IMR-90 (cell line): Measurements from ENCODE around the gene HDAC6. TPM values are rescaled to one million over a fixed set of nuclear protein-coding genes. Genes with fewer than 3 reads are reported as not detected.

Experiments used
- ATAC-seq: fragments of 200-7000 bp; cut with Tn5 transposase; 2 replicates; pipeline ENCODE4 v1.9.1; 2020; ENCODE audit warnings: low read depth, mild to moderate bottlenecking, moderate library complexity
- BruUV-seq: library from RNA; stranded (reverse); fragments of 400-500 nt; replicated peaks from 2 replicates; lab custom pipeline; 2021; lab: Mats Ljungman, UMichigan
- CTCF ChIA-PET: fragments of 300-600 bp; formaldehyde crosslinking; extraction: SDS; loops from one replicate; lab custom pipeline; 2021; ENCODE audit warnings: antibody characterized with exemption; lab: Yijun Ruan, JAX
- POLR2A ChIA-PET: fragments of 300-600 bp; sonication (Branson Sonifier 250); formaldehyde crosslinking; loops from one replicate; lab custom pipeline; 2022; ENCODE audit warnings: antibody characterized with exemption; ENCODE audit not compliant: unreplicated experiment; lab: Charles Lee
- DNase-seq: peaks from one replicate; pipeline ENCODE4 v3.0.0; 2013
- H2AFZ ChIP-seq: replicated peaks from 2 replicates; pipeline ENCODE3; 2013; ENCODE audit warnings: low read length, mild to moderate bottlenecking; ENCODE audit not compliant: poor library complexity
- H2AK5ac ChIP-seq: 2 replicates; pipeline ENCODE4 v1.6.1; 2013; ENCODE audit warnings: low read depth, low read length, inconsistent platforms
- H2AK9ac ChIP-seq: replicated peaks from 2 replicates; pipeline ENCODE3; 2013; ENCODE audit warnings: mild to moderate bottlenecking, low read depth, low read length, moderate library complexity; ENCODE audit not compliant: poor library complexity
- H2BK120ac ChIP-seq: 2 replicates; pipeline ENCODE4 v1.6.1; 2013; ENCODE audit warnings: low read depth, low read length, inconsistent platforms
- H2BK15ac ChIP-seq: 3 replicates; pipeline ENCODE4 v1.6.1; 2013; ENCODE audit warnings: low read depth, low read length, inconsistent platforms
- H2BK20ac ChIP-seq: 2 replicates; pipeline ENCODE4 v1.6.1; 2013; ENCODE audit warnings: low read depth, mild to moderate bottlenecking, inconsistent platforms, low read length, moderate library complexity
- H2BK5ac ChIP-seq: 2 replicates; pipeline ENCODE4 v1.6.1; 2013; ENCODE audit warnings: mild to moderate bottlenecking, low read depth, low read length, inconsistent platforms; ENCODE audit not compliant: poor library complexity, severe bottlenecking
- H3K14ac ChIP-seq: replicated peaks from 2 replicates; pipeline ENCODE4 v1.6.1; 2013; ENCODE audit warnings: low read depth, low read length, inconsistent platforms
- H3K18ac ChIP-seq: 2 replicates; pipeline ENCODE4 v1.6.1; 2013; ENCODE audit warnings: low read depth, low read length, control low read depth
- H3K23ac ChIP-seq: 2 replicates; pipeline ENCODE4 v1.6.1; 2013; ENCODE audit warnings: low read depth, low read length, inconsistent platforms
- H3K27ac ChIP-seq: 2 replicates; pipeline ENCODE4 v1.5.1; 2013; ENCODE audit warnings: mild to moderate bottlenecking, control low read depth, low read length; ENCODE audit not compliant: insufficient read depth
- H3K27me3 ChIP-seq: 2 replicates; pipeline ENCODE4 v1.6.1; 2013; ENCODE audit warnings: low read length; ENCODE audit not compliant: control insufficient read depth, insufficient read depth
- H3K36me3 ChIP-seq: 2 replicates; pipeline ENCODE4 v1.6.1; 2013; ENCODE audit warnings: low read length, mixed read lengths; ENCODE audit not compliant: control insufficient read depth, insufficient read depth
- H3K4ac ChIP-seq: 2 replicates; pipeline ENCODE4 v1.6.1; 2013; ENCODE audit warnings: low read depth, low read length, inconsistent platforms
- H3K4me1 ChIP-seq: 2 replicates; pipeline ENCODE4 v1.6.1; 2013; ENCODE audit warnings: low read length, mixed read lengths; ENCODE audit not compliant: control insufficient read depth, insufficient read depth
- H3K4me2 ChIP-seq: 2 replicates; pipeline ENCODE4 v1.6.1; 2013; ENCODE audit warnings: low read depth, mild to moderate bottlenecking, control low read depth, low read length, moderate library complexity
- H3K4me3 ChIP-seq: 2 replicates; pipeline ENCODE4 v1.5.1; 2013; ENCODE audit warnings: low read depth, mild to moderate bottlenecking, control low read depth, low read length, moderate library complexity; ENCODE audit not compliant: insufficient read depth
- H3K56ac ChIP-seq: 2 replicates; pipeline ENCODE4 v1.6.1; 2013; ENCODE audit warnings: low read length, inconsistent platforms; ENCODE audit not compliant: insufficient read depth; ENCODE audit errors: extremely low read depth
- H3K79me1 ChIP-seq, 2 experiments: 2 replicates each; pipeline ENCODE4 v1.6.1; 2013; ENCODE audit warnings: low read length in 2 of 2, inconsistent platforms in 1 of 2, low read depth in 1 of 2
- H3K9ac ChIP-seq: 2 replicates; pipeline ENCODE4 v1.6.1; 2013; ENCODE audit warnings: low read depth, low read length, control low read depth
- H3K9me1 ChIP-seq: 2 replicates; pipeline ENCODE4 v1.6.1; 2013; ENCODE audit warnings: low read length, inconsistent platforms; ENCODE audit not compliant: insufficient read depth
- H3K9me3 ChIP-seq: 2 replicates; pipeline ENCODE4 v1.6.1; 2013; ENCODE audit warnings: low read length; ENCODE audit not compliant: control insufficient read depth, insufficient read depth
- H4K20me1 ChIP-seq: 2 replicates; pipeline ENCODE4 v1.6.1; 2013; ENCODE audit warnings: low read length, inconsistent platforms; ENCODE audit not compliant: insufficient read depth
- H4K5ac ChIP-seq: 2 replicates; pipeline ENCODE4 v1.6.1; 2013; ENCODE audit warnings: mild to moderate bottlenecking, low read depth, low read length, control low read depth
- H4K8ac ChIP-seq, 2 experiments: 2 replicates each; pipeline ENCODE4 v1.6.1; 2013; ENCODE audit warnings: low read depth in 2 of 2, low read length in 2 of 2, control low read depth in 1 of 2, inconsistent platforms in 1 of 2
- H4K91ac ChIP-seq: 2 replicates; pipeline ENCODE4 v1.6.1; 2013; ENCODE audit warnings: low read depth, low read length, inconsistent platforms; ENCODE audit not compliant: insufficient read depth
- WGBS, 2 experiments: methylation state at CpG; one replicate each; pipeline versions ENCODE4 v1.1.5 to v1.1.7; 2013; ENCODE audit warnings: missing lambda C conversion rate in 2 of 2; ENCODE audit not compliant: insufficient read length in 1 of 2; ENCODE audit errors: extremely low coverage in 2 of 2; 5-methylcytosine and 5-hydroxymethylcytosine counted together
- dilution Hi-C: fragments of 300-500 bp; cut with HindIII; formaldehyde crosslinking; loops from one replicate; pipeline ENCODE4 v1.14.3; 2018; ENCODE audit warnings: low sequenced_read_pairs; ENCODE audit not compliant: unreplicated experiment
- in situ Hi-C: fragments of 300-500 bp; cut with MboI; formaldehyde crosslinking; loops from 3 replicates; pipeline ENCODE4 v1.14.3; 2019; ENCODE audit warnings: low sequenced_read_pairs, inconsistent platforms, mixed read lengths
- intact Hi-C: fragments of 100-400 bp; cut with micrococcal nuclease; formaldehyde crosslinking; loops from 2 replicates; pipeline ENCODE4 v1.10.0; 2022
- polyA plus RNA-seq, 3 experiments: library from polyadenylated mRNA; depleted of rRNA; stranded (reverse); fragments of >200 nt; gene quantifications; 2 replicates each; pipeline ENCODE4 v1.2.3, GENCODE V29; 2012; ENCODE audit warnings: low replicate concordance in 1 of 3
- total RNA-seq: library from RNA; depleted of rRNA; stranded (reverse); fragments of >200 nt; gene quantifications from 2 replicates; pipeline ENCODE4 v1.2.3, GENCODE V29; 2012
- TF ChIP-seq, protein P1 (sequence below): fragments of 150-350 bp; IDR thresholded peaks from 2 replicates; pipeline ENCODE4 v1.6.1; 2017; ENCODE audit warnings: mild to moderate bottlenecking, antibody characterized with exemption, low read length, low read depth

HDAC6 gene
- total and polyA plus RNA-seq, 2 of the 4 experiments (the other 2 are of a cell fraction) = 16.8 to 26.3 TPM

DNA sequence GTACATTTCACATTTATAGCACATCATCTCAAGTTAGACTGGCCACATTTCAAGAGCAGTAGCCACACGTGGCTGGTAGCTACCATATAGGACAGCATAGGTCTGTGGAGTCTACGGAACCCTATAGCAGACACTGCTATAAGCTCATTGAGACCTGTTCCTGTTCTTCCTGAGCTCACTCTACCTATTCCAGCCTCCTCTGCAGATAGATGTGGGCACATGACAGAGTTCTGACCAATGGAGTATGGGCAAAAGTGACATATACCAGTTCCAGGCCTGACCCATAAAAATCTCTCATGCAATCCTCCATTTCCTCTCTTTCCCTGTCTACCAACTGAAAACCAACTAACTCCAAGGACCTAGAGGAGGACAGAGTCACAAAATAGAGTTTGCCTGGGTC is 3.5 kb upstream of the HDAC6 start:
- H4K20me1 ChIP-seq = no peaks in the 10 kb centered on the region
- in situ Hi-C loops = no loop called here
- ATAC-seq = no peak

More for the DNA sequence above, 3.5 kb upstream of the HDAC6 start:
- H2AFZ ChIP-seq = no peak overlapping the region
- no peak overlapping the region for H2AK5ac ChIP-seq
- H3K4ac ChIP-seq = no peak overlapping the region
- no peak overlapping the region for H4K8ac ChIP-seq
- TF ChIP-seq, protein P1, sequence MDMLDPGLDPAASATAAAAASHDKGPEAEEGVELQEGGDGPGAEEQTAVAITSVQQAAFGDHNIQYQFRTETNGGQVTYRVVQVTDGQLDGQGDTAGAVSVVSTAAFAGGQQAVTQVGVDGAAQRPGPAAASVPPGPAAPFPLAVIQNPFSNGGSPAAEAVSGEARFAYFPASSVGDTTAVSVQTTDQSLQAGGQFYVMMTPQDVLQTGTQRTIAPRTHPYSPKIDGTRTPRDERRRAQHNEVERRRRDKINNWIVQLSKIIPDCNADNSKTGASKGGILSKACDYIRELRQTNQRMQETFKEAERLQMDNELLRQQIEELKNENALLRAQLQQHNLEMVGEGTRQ = no peak
- ChIA-PET CTCF (interaction anchor here (0.6 kb wide), 1 partner anchor 9 kb away, joined by 4 read pairs; no protein-coding TSS in a partner anchor), POLR2A (no interaction called here)
- no peak overlapping the region for H2AK9ac ChIP-seq
- H2BK20ac ChIP-seq = no peak overlapping the region
- H3K27me3 ChIP-seq = peaks cover 3% of the 10 kb centered on the region; the same call in 1 of the 2 replicates
- no peak overlapping the region for H3K14ac ChIP-seq
- H3K27ac ChIP-seq = no peak overlapping the region
- WGBS, 2 experiments = no CpG with 5 or more reads among the region's 2 CpGs
- no peak overlapping the region for H2BK120ac ChIP-seq
- no peak overlapping the region for H3K9ac ChIP-seq
- DNase-seq = no peak
- no peak overlapping the region for H3K4me3 ChIP-seq
- intact Hi-C loops = no loop called here
- H3K56ac ChIP-seq = no peak overlapping the region
- H3K4me1 ChIP-seq = peaks cover 3% of the 10 kb centered on the region
- dilution Hi-C loops = no loop called here
- H4K5ac ChIP-seq = no peak overlapping the region
- H3K23ac ChIP-seq = no peak overlapping the region
- no peak overlapping the region for H2BK5ac ChIP-seq
- H3K9me3 ChIP-seq = no peaks in the 10 kb centered on the region
- H3K9me1 ChIP-seq = peaks cover 16% of the 10 kb centered on the region; the same call in 1 of the 2 replicates
- H3K36me3 ChIP-seq = no peaks in the 10 kb centered on the region
- no peak overlapping the region for H3K18ac ChIP-seq
- BruUV-seq = no TSS peak
- H4K91ac ChIP-seq = no peak overlapping the region
- H3K4me2 ChIP-seq = no peak overlapping the region
- H3K79me1 ChIP-seq = peaks cover 0 to 13% of the 10 kb centered on the region in 2 experiments; a peak in 1 of 4 replicates
- H2BK15ac ChIP-seq = no peak overlapping the region
